ENCODE measurements around the gene GGCX.
A peak's percentile ranks its signal among the peaks of the same experiment; 100 is the strongest.

Gene GGCX

GRCh38 chr2:85542777-85543176 lies 18.5 kb downstream of the GGCX start:
- Histone ChIP-seq H3K9me3 (ENCODE audit: control extremely low read depth in 1 of 5, control insufficient read depth in 4 of 5, insufficient read depth in 2 of 5, low read depth in 1 of 5, low read length in 4 of 5) (no peaks in the 10 kb centered on the region), H3K4me1 (ENCODE audit: control extremely low read depth in 1 of 4, control insufficient read depth in 4 of 4, insufficient read depth in 4 of 4, low read length in 3 of 4) (peaks cover 23 to 37% (median 32%) of the 10 kb centered on the region in 4 experiments), H3K27ac (ENCODE audit: insufficient read depth in 1 of 2, low read depth in 1 of 2, low read length in 2 of 2, poor library complexity in 1 of 2, severe bottlenecking in 2 of 2) (no peak overlapping the region), H3K36me3 (ENCODE audit: control insufficient read depth in 4 of 4, insufficient read depth in 4 of 4, low read length in 3 of 4) (peaks cover 23 to 63% (median 41%) of the 10 kb centered on the region in 4 experiments), H3K4me3 (ENCODE audit: control insufficient read depth in 1 of 7, extremely low read depth in 1 of 7, insufficient read depth in 4 of 7, low read depth in 2 of 7, low read length in 6 of 7) (peak overlapping the region in 1 of 7 experiments; percentile 38), H3K27me3 (replicated peaks in 2 of 5; ENCODE audit: control insufficient read depth in 4 of 5, insufficient read depth in 5 of 5, low read length in 4 of 5) (no peaks in the 10 kb centered on the region)
- WGBS (ENCODE audit: insufficient coverage), result 100% methylated on average over 2 of the region's 4 CpGs
- ChIA-PET CTCF (interaction anchor here (1.0 to 28.0 kb wide), 5 partner anchors 11 to 155 kb away, joined by 3 to 584 read pairs (median 4); partner anchors contain the start of gene SH2D6), POLR2A (no interaction called here)
- DNase-seq, result no peak

- ChIA-PET POLR2A (interaction anchor here (3.5 kb wide), 1 partner anchor 9 kb away, joined by 69 read pairs; no protein-coding TSS in a partner anchor), CTCF (interaction anchor here (1.1 to 28.0 kb wide), 7 partner anchors 9 to 154 kb away, joined by 3 to 584 read pairs (median 7); partner anchors contain the start of gene SH2D6)
- H3K9me3 ChIP-seq (ENCODE audit: control extremely low read depth in 1 of 5, control insufficient read depth in 4 of 5, insufficient read depth in 2 of 5, low read depth in 1 of 5, low read length in 4 of 5), result no peaks in the 10 kb centered on the region
- H3K4me1 ChIP-seq (ENCODE audit: control extremely low read depth in 1 of 4, control insufficient read depth in 4 of 4, insufficient read depth in 4 of 4, low read length in 3 of 4), result peaks cover 29 to 45% (median 40%) of the 10 kb centered on the region in 4 experiments
- no peak for DNase-seq
- no peak overlapping the region for H3K27ac ChIP-seq (ENCODE audit: insufficient read depth in 1 of 2, low read depth in 1 of 2, low read length in 2 of 2, poor library complexity in 1 of 2, severe bottlenecking in 2 of 2)
- WGBS (ENCODE audit: insufficient coverage), result 91% methylated on average over 4 of the region's 5 CpGs
- H3K27me3 ChIP-seq (replicated peaks in 2 of 5; ENCODE audit: control insufficient read depth in 4 of 5, insufficient read depth in 5 of 5, low read length in 4 of 5), result no peaks in the 10 kb centered on the region
- H3K36me3 ChIP-seq (ENCODE audit: control insufficient read depth in 4 of 4, insufficient read depth in 4 of 4, low read length in 3 of 4), result peaks cover 21 to 59% (median 39%) of the 10 kb centered on the region in 4 experiments
- peak overlapping the region in 4 of 7 experiments; percentile 70 to 96 (median 89) for H3K4me3 ChIP-seq (ENCODE audit: control insufficient read depth in 1 of 7, extremely low read depth in 1 of 7, insufficient read depth in 4 of 7, low read depth in 2 of 7, low read length in 6 of 7)
Observed at GRCh38 chr2:85541753-85542457, 19.4 kb downstream of the GGCX start.

- Histone ChIP-seq H3K27ac (ENCODE audit: insufficient read depth in 1 of 2, low read depth in 1 of 2, low read length in 2 of 2, poor library complexity in 1 of 2, severe bottlenecking in 2 of 2) (peak overlapping the region in 1 of 2 experiments; percentile 18), H3K36me3 (ENCODE audit: control insufficient read depth in 4 of 4, insufficient read depth in 4 of 4, low read length in 3 of 4) (peaks cover 21 to 59% (median 37%) of the 10 kb centered on the region in 4 experiments), H3K9me3 (ENCODE audit: control extremely low read depth in 1 of 5, control insufficient read depth in 4 of 5, insufficient read depth in 2 of 5, low read depth in 1 of 5, low read length in 4 of 5) (no peaks in the 10 kb centered on the region), H3K4me1 (ENCODE audit: control extremely low read depth in 1 of 4, control insufficient read depth in 4 of 4, insufficient read depth in 4 of 4, low read length in 3 of 4) (peaks cover 35 to 51% (median 47%) of the 10 kb centered on the region in 4 experiments), H3K4me3 (ENCODE audit: control insufficient read depth in 1 of 7, extremely low read depth in 1 of 7, insufficient read depth in 4 of 7, low read depth in 2 of 7, low read length in 6 of 7) (peak overlapping the region in 6 of 7 experiments; percentile 70 to 96 (median 88)), H3K27me3 (replicated peaks in 2 of 5; ENCODE audit: control insufficient read depth in 4 of 5, insufficient read depth in 5 of 5, low read length in 4 of 5) (no peaks in the 10 kb centered on the region)
- 86% methylated on average over 1 of the region's 4 CpGs for WGBS (ENCODE audit: insufficient coverage)
- no peak for DNase-seq
- CTCF ChIA-PET, result interaction anchor here (1.1 to 28.0 kb wide), 7 partner anchors 10 to 148 kb away, joined by 3 to 584 read pairs (median 7); partner anchors contain the start of gene SH2D6
- POLR2A ChIA-PET, result interaction anchor here (3.5 kb wide), 1 partner anchor 9 kb away, joined by 69 read pairs; no protein-coding TSS in a partner anchor
Observed at GRCh38 chr2:85541262-85541661, 20.0 kb downstream of the GGCX start.

GRCh38 chr2:85540133-85540648 lies 21.1 kb downstream of the GGCX start:
- DNase-seq, result no peak
- H3K4me1 ChIP-seq (ENCODE audit: control extremely low read depth in 1 of 4, control insufficient read depth in 4 of 4, insufficient read depth in 4 of 4, low read length in 3 of 4), result peaks cover 35 to 54% (median 50%) of the 10 kb centered on the region in 4 experiments
- no peaks in the 10 kb centered on the region for H3K9me3 ChIP-seq (ENCODE audit: control extremely low read depth in 1 of 5, control insufficient read depth in 4 of 5, insufficient read depth in 2 of 5, low read depth in 1 of 5, low read length in 4 of 5)
- 1% methylated on average over 9 of the region's 11 CpGs for WGBS (ENCODE audit: insufficient coverage)
- H3K27me3 ChIP-seq (replicated peaks in 2 of 5; ENCODE audit: control insufficient read depth in 4 of 5, insufficient read depth in 5 of 5, low read length in 4 of 5), result no peaks in the 10 kb centered on the region
- ChIA-PET POLR2A (interaction anchor here (0.7 to 3.5 kb wide), 6 partner anchors 11 to 571 kb away, joined by 3 to 69 read pairs (median 8); partner anchors contain the start of gene GGCX), CTCF (interaction anchor here (0.8 to 28.0 kb wide), 8 partner anchors 11 to 152 kb away, joined by 3 to 584 read pairs (median 5); partner anchors contain the start of gene SH2D6)
- peak overlapping the region; percentile 61 to 96 (median 85) for H3K4me3 ChIP-seq (ENCODE audit: control insufficient read depth in 1 of 7, extremely low read depth in 1 of 7, insufficient read depth in 4 of 7, low read depth in 2 of 7, low read length in 6 of 7)
- H3K27ac ChIP-seq (ENCODE audit: insufficient read depth in 1 of 2, low read depth in 1 of 2, low read length in 2 of 2, poor library complexity in 1 of 2, severe bottlenecking in 2 of 2), result peak overlapping the region; percentile 98 to 100
- H3K36me3 ChIP-seq (ENCODE audit: control insufficient read depth in 4 of 4, insufficient read depth in 4 of 4, low read length in 3 of 4), result peaks cover 17 to 52% (median 30%) of the 10 kb centered on the region in 4 experiments

- peak overlapping the region; percentile 98 to 100 for H3K27ac ChIP-seq (ENCODE audit: insufficient read depth in 1 of 2, low read depth in 1 of 2, low read length in 2 of 2, poor library complexity in 1 of 2, severe bottlenecking in 2 of 2)
- WGBS (ENCODE audit: insufficient coverage), result under 1% methylated on average over 54 of the region's 67 CpGs
- H3K4me3 ChIP-seq (ENCODE audit: control insufficient read depth in 1 of 7, extremely low read depth in 1 of 7, insufficient read depth in 4 of 7, low read depth in 2 of 7, low read length in 6 of 7), result peak overlapping the region; percentile 61 to 96 (median 85)
- peaks cover 16 to 46% (median 27%) of the 10 kb centered on the region in 4 experiments for H3K36me3 ChIP-seq (ENCODE audit: control insufficient read depth in 4 of 4, insufficient read depth in 4 of 4, low read length in 3 of 4)
- H3K4me1 ChIP-seq (ENCODE audit: control extremely low read depth in 1 of 4, control insufficient read depth in 4 of 4, insufficient read depth in 4 of 4, low read length in 3 of 4), result peaks cover 37 to 60% (median 55%) of the 10 kb centered on the region in 4 experiments
- ChIA-PET POLR2A (interaction anchor here (0.7 to 3.5 kb wide), 20 partner anchors 11 to 570 kb away, joined by 3 to 69 read pairs (median 6); partner anchors contain the start of genes GGCX, SH2D6 and VAMP8), CTCF (interaction anchor here (0.8 to 28.0 kb wide), 14 partner anchors 11 to 151 kb away, joined by 3 to 584 read pairs (median 5); partner anchors contain the start of gene SH2D6)
- H3K9me3 ChIP-seq (ENCODE audit: control extremely low read depth in 1 of 5, control insufficient read depth in 4 of 5, insufficient read depth in 2 of 5, low read depth in 1 of 5, low read length in 4 of 5), result no peaks in the 10 kb centered on the region
- H3K27me3 ChIP-seq (replicated peaks in 2 of 5; ENCODE audit: control insufficient read depth in 4 of 5, insufficient read depth in 5 of 5, low read length in 4 of 5), result no peaks in the 10 kb centered on the region
- DNase-seq, result peak; percentile 66 to 87 (median 82)
Observed at GRCh38 chr2:85539361-85540132, 21.7 kb downstream of the GGCX start.

Measured in common myeloid progenitor, CD34-positive (primary cell).